ENCODE data around the gene ARL4A.
"Not testable (repeated sequence)": the region's sequence is repeated elsewhere in the genome, so short reads cannot be mapped to it uniquely, and the experiment has no call there.

Gene ARL4A

DNA sequence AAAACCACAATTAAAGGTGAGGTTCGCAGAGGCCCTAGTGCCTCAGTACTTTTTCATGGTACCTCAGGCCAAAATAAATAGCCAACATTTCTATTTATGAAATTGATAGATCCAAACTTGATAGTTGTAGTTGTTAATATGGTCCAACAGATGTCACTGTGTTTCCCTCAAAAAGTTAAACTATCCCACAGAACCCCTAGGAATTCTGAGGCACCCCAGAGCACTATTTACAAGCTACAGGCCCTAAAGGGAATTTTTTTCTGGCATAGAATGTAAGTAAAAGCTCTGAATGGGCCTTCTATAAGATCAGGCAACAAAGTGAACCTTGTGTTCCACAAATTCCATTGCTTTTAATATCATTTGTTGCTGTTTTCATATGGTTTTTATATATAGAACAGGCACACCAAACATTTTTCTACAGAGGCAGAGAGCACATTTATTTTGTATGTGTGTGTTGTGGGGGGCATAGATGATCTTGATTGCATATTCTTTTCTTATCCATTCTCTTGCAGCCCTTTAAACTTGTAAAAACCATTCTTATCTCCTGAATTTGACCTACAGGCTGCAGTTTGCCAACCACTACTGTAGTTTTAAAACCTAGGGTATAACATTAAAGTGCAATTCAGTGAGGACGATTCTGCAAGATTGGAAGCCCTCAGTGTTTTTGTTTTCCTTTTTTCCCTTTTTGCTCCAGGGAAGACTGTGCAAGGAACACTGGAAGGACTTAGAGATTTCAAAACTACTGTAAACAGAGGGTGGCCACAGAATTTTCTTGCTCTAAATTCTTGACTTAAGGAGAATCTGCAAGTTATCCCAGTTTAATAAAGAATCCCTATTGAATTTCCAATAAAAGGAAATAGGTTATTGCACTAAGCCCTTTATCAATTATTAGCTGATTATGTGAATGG, 3.5 kb upstream of the ARL4A start:
- TF ChIP-seq, protein P1, sequence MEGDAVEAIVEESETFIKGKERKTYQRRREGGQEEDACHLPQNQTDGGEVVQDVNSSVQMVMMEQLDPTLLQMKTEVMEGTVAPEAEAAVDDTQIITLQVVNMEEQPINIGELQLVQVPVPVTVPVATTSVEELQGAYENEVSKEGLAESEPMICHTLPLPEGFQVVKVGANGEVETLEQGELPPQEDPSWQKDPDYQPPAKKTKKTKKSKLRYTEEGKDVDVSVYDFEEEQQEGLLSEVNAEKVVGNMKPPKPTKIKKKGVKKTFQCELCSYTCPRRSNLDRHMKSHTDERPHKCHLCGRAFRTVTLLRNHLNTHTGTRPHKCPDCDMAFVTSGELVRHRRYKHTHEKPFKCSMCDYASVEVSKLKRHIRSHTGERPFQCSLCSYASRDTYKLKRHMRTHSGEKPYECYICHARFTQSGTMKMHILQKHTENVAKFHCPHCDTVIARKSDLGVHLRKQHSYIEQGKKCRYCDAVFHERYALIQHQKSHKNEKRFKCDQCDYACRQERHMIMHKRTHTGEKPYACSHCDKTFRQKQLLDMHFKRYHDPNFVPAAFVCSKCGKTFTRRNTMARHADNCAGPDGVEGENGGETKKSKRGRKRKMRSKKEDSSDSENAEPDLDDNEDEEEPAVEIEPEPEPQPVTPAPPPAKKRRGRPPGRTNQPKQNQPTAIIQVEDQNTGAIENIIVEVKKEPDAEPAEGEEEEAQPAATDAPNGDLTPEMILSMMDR (IDR thresholded peaks at IDR 0.05; ENCODE audit: control extremely low read depth, extremely low read depth, low read depth, missing control alignments): no peak
- no peak for DNase-seq (ENCODE audit: extremely low spot score)
- ChIA-PET CTCF (no interaction called here), POLR2A (no interaction called here)

- CTCF ChIA-PET: no interaction called here
- POLR2A ChIA-PET: no interaction called here
- DNase-seq (ENCODE audit: extremely low spot score): no peak
- TF ChIP-seq, protein P1 (IDR thresholded peaks at IDR 0.05; ENCODE audit: control extremely low read depth, extremely low read depth, low read depth, missing control alignments): no peak
Observed at GRCh38 chr7:12684733-12685132, 2.7 kb upstream of the ARL4A start.

- TF ChIP-seq, protein P1 (IDR thresholded peaks at IDR 0.05; ENCODE audit: control extremely low read depth, extremely low read depth, low read depth, missing control alignments): peak; percentile 5
- no peak for DNase-seq (ENCODE audit: extremely low spot score)
- POLR2A ChIA-PET: no interaction called here
- CTCF ChIA-PET: interaction anchor here (1.5 to 2.5 kb wide), 4 partner anchors 11 to 47 kb away, joined by 4 to 22 read pairs (median 12); no protein-coding TSS in a partner anchor
Observed at GRCh38 chr7:12685550-12685949, 1.9 kb upstream of the ARL4A start.

DNA sequence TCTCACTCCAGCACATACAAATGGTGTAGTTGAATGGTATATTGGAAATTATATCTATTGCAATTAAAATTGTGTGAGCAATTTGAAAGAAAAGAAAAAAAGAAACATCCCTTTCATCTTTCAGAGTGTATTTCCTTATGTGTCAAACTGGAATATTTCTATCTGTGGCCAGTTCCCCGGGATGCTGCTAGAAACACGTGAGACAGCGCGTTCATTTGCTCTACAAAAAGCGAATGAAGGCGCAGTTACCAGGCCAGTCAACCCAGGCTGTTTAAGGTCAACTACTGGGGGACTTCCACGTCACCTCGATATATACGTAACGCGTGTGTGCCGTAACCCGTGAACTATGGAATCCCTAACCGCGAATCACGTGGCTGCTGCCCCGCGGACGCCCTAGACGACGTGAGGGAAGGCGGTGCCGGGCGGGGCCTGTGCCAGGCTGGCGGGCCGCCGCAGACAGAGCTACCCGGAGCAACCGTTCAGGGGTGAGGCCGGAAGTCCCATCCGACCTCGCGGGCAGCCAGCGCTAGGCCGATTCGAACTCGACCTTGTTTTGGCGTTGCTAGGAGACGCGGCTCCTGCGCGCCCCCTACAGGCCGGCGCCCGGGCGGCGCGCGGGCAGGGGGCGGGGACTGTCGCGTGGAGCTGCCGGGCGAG, 1.1 kb upstream of the ARL4A start:
- POLR2A ChIA-PET: no interaction called here
- TF ChIP-seq, protein P1 (IDR thresholded peaks at IDR 0.05; ENCODE audit: control extremely low read depth, extremely low read depth, low read depth, missing control alignments): peak; percentile 91
- CTCF ChIA-PET: interaction anchor here (0.6 to 2.5 kb wide), 22 partner anchors 10 to 581 kb away, joined by 3 to 22 read pairs (median 4); partner anchors contain the start of gene SCIN
- peak; percentile 88 for DNase-seq (ENCODE audit: extremely low spot score)

DNA sequence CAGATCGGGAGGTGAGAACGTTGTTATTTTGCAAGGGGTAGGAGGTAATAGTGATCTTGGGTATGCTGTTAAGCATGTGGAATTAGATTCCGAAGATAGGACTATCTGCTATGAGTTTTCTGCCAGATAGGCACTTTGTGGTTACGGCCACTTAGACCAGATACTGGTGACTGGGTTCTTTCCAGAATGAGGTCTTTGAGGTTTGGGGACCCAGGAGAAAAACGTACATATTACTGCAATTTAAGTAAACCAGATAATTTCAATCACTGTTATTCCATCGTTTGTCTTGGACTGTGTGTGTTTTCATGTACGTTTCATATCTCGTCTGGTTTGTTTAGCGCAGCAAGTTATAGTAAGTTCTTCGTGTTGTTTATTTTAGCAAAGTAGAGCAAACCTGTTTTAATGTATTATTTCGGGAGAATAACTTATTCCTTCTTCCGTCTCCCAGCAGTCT, 312 bp downstream of the ARL4A start:
- ChIA-PET CTCF (interaction anchor here (0.9 to 2.5 kb wide), 11 partner anchors 9 to 109 kb away, joined by 3 to 22 read pairs (median 7); no protein-coding TSS in a partner anchor), POLR2A (no interaction called here)
- TF ChIP-seq, protein P1 (IDR thresholded peaks at IDR 0.05; ENCODE audit: control extremely low read depth, extremely low read depth, low read depth, missing control alignments): no peak
- no peak for DNase-seq (ENCODE audit: extremely low spot score)

GRCh38 chr7:12688485-12689170, 1.2 kb downstream of the ARL4A start:
- CTCF ChIA-PET: interaction anchor here (2.3 kb wide), 1 partner anchor 18 kb away, joined by 12 read pairs; no protein-coding TSS in a partner anchor
- POLR2A ChIA-PET; DNase-seq (ENCODE audit: extremely low spot score): not testable (repeated sequence)

All from GM10248 (cell line).